Measurements from ENCODE around the gene TMEFF2.
"Not testable (repeated sequence)": the region's sequence is repeated elsewhere in the genome, so short reads cannot be mapped to it uniquely, and the experiment has no call there.

Gene TMEFF2

DNA sequence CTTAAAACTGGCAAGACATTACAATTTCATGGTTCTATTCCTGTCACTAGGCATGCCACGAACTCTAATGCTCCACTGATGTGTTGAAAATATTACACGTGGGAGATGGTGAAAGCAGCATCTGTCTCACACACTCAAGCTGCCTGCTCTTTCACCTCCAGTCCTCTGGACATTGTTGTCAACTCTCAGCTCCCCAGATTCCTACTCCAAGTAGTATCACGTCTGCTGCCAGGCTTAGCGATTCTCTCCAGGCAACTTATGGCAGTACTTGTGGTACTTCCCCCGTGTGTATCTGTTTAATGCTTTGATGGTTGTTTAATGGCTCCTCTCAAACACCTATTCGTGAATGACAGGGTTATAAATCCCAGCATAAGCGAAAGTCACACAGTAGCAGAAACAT lies 103.8 kb downstream of the TMEFF2 start:
- no peak overlapping the region for H3K27ac ChIP-seq
- CTCF ChIA-PET: interaction anchor here (0.6 kb wide), 1 partner anchor 12 kb away, joined by 3 read pairs; no protein-coding TSS in a partner anchor
- TF ChIP-seq, protein P1, sequence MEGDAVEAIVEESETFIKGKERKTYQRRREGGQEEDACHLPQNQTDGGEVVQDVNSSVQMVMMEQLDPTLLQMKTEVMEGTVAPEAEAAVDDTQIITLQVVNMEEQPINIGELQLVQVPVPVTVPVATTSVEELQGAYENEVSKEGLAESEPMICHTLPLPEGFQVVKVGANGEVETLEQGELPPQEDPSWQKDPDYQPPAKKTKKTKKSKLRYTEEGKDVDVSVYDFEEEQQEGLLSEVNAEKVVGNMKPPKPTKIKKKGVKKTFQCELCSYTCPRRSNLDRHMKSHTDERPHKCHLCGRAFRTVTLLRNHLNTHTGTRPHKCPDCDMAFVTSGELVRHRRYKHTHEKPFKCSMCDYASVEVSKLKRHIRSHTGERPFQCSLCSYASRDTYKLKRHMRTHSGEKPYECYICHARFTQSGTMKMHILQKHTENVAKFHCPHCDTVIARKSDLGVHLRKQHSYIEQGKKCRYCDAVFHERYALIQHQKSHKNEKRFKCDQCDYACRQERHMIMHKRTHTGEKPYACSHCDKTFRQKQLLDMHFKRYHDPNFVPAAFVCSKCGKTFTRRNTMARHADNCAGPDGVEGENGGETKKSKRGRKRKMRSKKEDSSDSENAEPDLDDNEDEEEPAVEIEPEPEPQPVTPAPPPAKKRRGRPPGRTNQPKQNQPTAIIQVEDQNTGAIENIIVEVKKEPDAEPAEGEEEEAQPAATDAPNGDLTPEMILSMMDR (conservative IDR thresholded peaks at IDR 0.05; ENCODE audit: low read depth): no peak
- DNase-seq (ENCODE audit: low spot score): no peak
- POLR2A ChIA-PET (ENCODE audit: low non-redundant PET): no interaction called here

DNA sequence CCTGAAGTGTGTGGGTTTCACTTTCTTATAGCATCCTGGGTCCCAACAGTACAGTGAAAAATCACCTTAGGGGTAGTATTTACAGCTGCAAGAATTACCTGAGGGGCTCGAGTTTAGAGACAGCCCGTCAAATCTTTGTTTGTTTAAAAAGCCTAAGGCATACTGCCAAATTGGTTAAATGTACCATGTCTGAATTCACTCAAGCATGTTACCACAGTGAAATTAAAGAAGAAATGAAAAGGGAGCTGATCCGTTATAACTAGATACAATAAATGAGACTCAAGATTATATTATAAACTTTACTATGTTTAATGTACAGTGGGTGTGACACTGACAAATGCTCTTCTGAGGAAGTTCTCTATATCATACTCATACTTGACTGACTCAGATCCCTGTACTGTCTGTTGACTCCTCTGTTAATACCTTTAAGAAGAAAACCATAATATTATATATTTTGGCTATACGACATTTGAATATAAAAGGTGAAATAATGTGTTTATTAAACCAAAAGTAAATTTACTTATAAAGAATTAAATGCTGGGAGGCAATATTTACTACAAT lies 107.3 kb downstream of the TMEFF2 start:
- POLR2A ChIA-PET (ENCODE audit: low non-redundant PET): no interaction called here
- CTCF ChIA-PET: interaction anchor here (0.7 kb wide), 1 partner anchor 19 kb away, joined by 3 read pairs; no protein-coding TSS in a partner anchor
- H3K27ac ChIP-seq: no peak overlapping the region
- no peak for DNase-seq (ENCODE audit: low spot score)
- TF ChIP-seq, protein P1 (conservative IDR thresholded peaks at IDR 0.05; ENCODE audit: low read depth): no peak

DNA sequence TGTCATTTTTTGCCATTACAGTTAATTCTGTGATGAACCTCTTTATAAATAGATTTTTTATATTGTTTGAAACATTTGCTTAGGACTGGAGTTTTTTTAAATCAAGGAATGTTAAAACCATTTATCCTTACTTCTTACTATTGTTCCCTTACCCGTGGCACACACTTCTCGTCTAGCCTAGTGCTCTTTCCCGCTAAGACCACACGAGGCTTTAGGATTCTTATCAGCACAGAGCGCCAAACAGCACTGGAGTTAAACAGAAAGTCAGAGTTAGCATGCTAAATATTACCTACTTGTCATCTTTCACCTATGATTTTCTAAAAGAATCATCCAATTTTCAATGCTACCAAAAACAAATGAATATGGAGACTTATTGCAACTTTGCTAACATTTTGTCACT lies 112.6 kb downstream of the TMEFF2 start:
- ChIA-PET CTCF (no interaction called here), POLR2A (ENCODE audit: low non-redundant PET) (no interaction called here)
- DNase-seq (ENCODE audit: low spot score): no peak
- TF ChIP-seq, protein P1 (conservative IDR thresholded peaks at IDR 0.05; ENCODE audit: low read depth): no peak
- no peak overlapping the region for H3K27ac ChIP-seq

DNA sequence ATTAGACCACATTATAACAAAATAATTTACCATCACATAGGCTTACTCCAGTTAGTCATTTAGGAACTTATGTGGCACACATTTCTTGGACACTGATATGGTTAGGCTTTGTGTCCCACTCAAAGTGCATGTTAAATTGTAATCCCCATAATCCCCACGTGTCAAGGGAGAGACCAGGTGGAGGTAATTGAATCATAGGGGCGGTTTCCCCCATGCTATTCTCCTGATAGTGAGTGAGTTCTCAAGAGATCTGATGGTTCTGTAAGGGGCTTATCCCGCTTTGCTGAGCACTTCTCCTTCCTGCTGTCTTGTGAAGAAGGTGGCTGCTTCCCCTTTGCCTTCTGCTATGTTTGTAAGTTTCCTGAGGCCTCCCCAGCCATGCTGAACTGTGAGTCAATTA lies 114.6 kb downstream of the TMEFF2 start:
- POLR2A ChIA-PET (ENCODE audit: low non-redundant PET); H3K27ac ChIP-seq; DNase-seq (ENCODE audit: low spot score): not testable (repeated sequence)
- CTCF ChIA-PET: interaction anchor here (0.6 kb wide), 1 partner anchor 17 kb away, joined by 3 read pairs; no protein-coding TSS in a partner anchor

DNA sequence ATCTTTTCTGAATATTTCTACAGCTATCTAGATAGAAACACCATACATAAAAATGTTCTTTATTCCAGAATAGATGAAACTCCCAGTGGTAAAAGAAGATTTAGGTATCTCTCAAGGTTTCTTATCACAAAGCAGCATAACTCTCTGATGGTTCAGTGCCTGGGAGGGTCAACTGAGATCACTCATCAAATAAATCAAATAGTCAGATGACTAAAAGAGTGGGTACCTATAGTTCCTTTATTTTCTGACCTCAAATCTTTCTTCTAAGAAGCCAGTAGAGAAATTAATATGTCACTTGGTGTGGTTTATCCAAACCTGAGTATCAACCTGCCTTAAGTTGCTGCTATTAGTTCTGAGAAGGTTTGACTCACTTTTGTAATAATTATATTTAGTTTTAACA lies 120.9 kb downstream of the TMEFF2 start:
- H3K27ac ChIP-seq: no peak overlapping the region
- DNase-seq (ENCODE audit: low spot score): no peak
- TF ChIP-seq, protein P1 (conservative IDR thresholded peaks at IDR 0.05; ENCODE audit: low read depth): no peak
- CTCF ChIA-PET: no interaction called here
- POLR2A ChIA-PET (ENCODE audit: low non-redundant PET): no interaction called here

DNA sequence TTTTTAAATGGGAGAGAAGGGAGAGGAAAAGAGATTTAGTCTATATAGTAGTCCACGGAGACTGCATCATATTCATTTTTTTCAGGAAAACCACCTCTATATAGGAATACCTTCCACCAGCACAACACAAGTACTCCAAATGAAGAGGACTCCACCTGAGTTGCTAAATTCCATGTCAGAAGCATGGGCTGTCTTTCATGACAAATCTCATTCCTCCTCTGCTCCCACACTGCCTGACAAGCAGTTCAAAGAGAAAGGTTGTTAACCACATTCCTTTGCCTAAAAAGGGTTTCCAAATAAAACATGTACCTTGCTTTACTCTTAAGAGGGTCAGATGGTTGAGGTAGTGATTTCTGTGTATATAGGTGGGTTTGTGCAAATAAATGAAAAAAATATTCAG lies 122.0 kb downstream of the TMEFF2 start:
- ChIA-PET POLR2A (ENCODE audit: low non-redundant PET) (no interaction called here), CTCF (interaction anchor here (0.6 kb wide), 1 partner anchor 1889 kb away, joined by 3 read pairs; no protein-coding TSS in a partner anchor)
- TF ChIP-seq, protein P1 (conservative IDR thresholded peaks at IDR 0.05; ENCODE audit: low read depth): no peak
- DNase-seq (ENCODE audit: low spot score): no peak
- no peak overlapping the region for H3K27ac ChIP-seq

DNA sequence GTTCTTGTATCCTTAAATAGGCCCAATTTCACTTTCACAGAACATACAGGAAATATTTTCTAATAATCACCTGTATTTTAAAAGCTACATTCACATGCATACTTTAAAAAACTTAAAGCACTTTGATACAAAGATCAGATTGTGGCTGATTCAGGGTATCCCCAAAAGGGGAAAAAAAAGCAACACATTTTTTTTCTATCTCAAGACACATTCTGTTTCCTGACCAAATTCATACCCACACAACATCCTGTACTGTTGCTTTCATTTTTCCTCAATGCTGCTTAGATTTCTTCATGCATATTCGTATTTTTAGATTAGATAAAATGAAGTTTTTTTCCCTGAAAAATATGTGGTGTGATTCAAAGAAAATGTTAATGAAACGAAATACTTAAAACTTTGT lies 122.5 kb downstream of the TMEFF2 start:
- TF ChIP-seq, protein P1 (conservative IDR thresholded peaks at IDR 0.05; ENCODE audit: low read depth): no peak
- POLR2A ChIA-PET (ENCODE audit: low non-redundant PET): no interaction called here
- H3K27ac ChIP-seq: no peak overlapping the region
- DNase-seq (ENCODE audit: low spot score): no peak
- CTCF ChIA-PET: no interaction called here

Measured in RWPE1 (cell line).